Esophagus muscularis mucosa (tissue), 4 donors: ENCODE measurements around the gene FAM124A. TPM values are rescaled to one million over a fixed set of nuclear protein-coding genes. Genes with fewer than 3 reads are reported as not detected.

Experiments used
- DNase-seq: peaks from one replicate; pipeline ENCODE4 v3.0.0-alpha.2; 2017; ENCODE audit errors: extremely low spot score
- H3K27ac ChIP-seq, 4 donors: fragments of 200-600 bp; sonication (generic); replicated peaks in 1 of 4; 1 replicate in 3 of 4; 2 replicates in 1 of 4; pipeline ENCODE4 v1.5.1; 2016 to 2019; ENCODE audit warnings: mild to moderate bottlenecking in 1 of 4
- H3K27me3 ChIP-seq, 4 donors: fragments of 200-600 bp; sonication (generic); one replicate each; pipeline versions ENCODE4 v1.5.1 to v1.6.0; 2016 to 2019
- H3K36me3 ChIP-seq, 4 donors: fragments of 200-600 bp; sonication (generic); one replicate each; pipeline ENCODE4 v1.5.1; 2016 to 2019
- H3K4me1 ChIP-seq, 4 donors: fragments of 200-600 bp; sonication (generic); one replicate each; pipeline ENCODE4 v1.5.1; 2016 to 2019
- H3K4me3 ChIP-seq, 4 donors: fragments of 200-600 bp; sonication (generic); 1 replicate in 2 of 4; 2 replicates in 2 of 4; pipeline ENCODE4 v1.5.1; 2016 to 2019; ENCODE audit warnings: mild to moderate bottlenecking in 4 of 4, moderate library complexity in 1 of 4
- H3K9me3 ChIP-seq, 4 donors: fragments of 200-600 bp; sonication (generic); 1 replicate in 3 of 4; 2 replicates in 1 of 4; pipeline ENCODE4 v1.5.1; 2016 to 2019
- CTCF ChIP-seq, 3 experiments: fragments of 200-600 bp in 2 of 3; fragments of 450-650 bp in 1 of 3; sonication (generic) in 2 of 3; IDR thresholded peaks; one replicate each; pipeline ENCODE4 v1.5.1; 2017 to 2019; ENCODE audit warnings: antibody characterized with exemption in 3 of 3, mild to moderate bottlenecking in 2 of 3, moderate library complexity in 1 of 3
- EP300 ChIP-seq: sonication (generic); formaldehyde crosslinking; IDR thresholded peaks from one replicate; pipeline ENCODE4 v1.6.1; 2017; ENCODE audit warnings: antibody characterized with exemption
- POLR2A ChIP-seq: fragments of 450-650 bp; IDR thresholded peaks from one replicate; pipeline ENCODE4 v1.6.1; 2017; ENCODE audit warnings: antibody characterized with exemption, moderate library complexity, mild to moderate bottlenecking, low read depth
- POLR2AphosphoS5 ChIP-seq, 2 donors: sonication (generic); formaldehyde crosslinking; IDR thresholded peaks; one replicate each; pipeline ENCODE4 v1.6.1; 2017; ENCODE audit warnings: antibody characterized with exemption in 2 of 2
- WGBS: methylation state at CpG from one replicate; pipeline ENCODE4 v1.1.5; 2018; 5-methylcytosine and 5-hydroxymethylcytosine counted together
- intact Hi-C: fragments of 100-400 bp; cut with DNase I; formaldehyde crosslinking; loops from one replicate; pipeline ENCODE4 v1.15.1; 2023
- total RNA-seq, 4 donors: library from RNA; depleted of rRNA; stranded (reverse); fragments of >200 nt; gene quantifications; one replicate each; pipeline versions ENCODE4 v1.1.0 to v1.2.1, GENCODE V29; 2016

FAM124A gene
- total RNA-seq, 4 donors from 2014 or later = 17.0 to 30.3 (median 21.0) TPM

DNA sequence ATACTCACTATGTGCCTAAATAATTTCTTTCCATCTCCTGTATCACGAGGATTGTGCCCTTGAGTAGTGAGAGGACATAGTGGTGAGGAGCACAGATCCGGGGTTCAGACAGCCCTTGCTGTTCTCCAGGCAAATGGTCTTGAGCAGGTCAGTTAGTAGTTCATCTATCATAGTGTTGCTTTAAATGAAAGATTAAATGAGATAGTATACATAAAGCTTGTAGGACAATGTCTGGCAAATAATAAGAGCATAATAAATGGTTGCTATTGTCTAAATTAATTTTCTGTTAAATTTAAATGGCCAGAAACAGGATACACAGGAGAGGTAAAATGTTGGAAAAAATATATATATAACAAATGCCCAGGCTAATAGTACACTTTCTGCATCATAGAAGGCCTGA, 23.4 kb downstream of the FAM124A start:
- Histone ChIP-seq H3K27ac (peak overlapping the region; percentile 58 to 86 (median 76)), H3K4me1 (peaks cover 30 to 88% (median 86%) of the 10 kb centered on the region in 4 donors), H3K9me3 (no peaks in the 10 kb centered on the region), H3K4me3 (no peak overlapping the region), H3K27me3 (no peaks in the 10 kb centered on the region), H3K36me3 (peaks cover 0 to 4% (median 2%) of the 10 kb centered on the region in 4 donors)
- 70% methylated on average over 2 of the region's 2 CpGs for WGBS
- DNase-seq = no peak
- TF ChIP-seq CTCF (IDR thresholded peaks at IDR 0.05) = no peak
- no peak for TF ChIP-seq POLR2AphosphoS5 (IDR thresholded peaks at IDR 0.05)
- TF ChIP-seq EP300 = no peak
- TF ChIP-seq POLR2A = no peak
- intact Hi-C loops = no loop called here

DNA sequence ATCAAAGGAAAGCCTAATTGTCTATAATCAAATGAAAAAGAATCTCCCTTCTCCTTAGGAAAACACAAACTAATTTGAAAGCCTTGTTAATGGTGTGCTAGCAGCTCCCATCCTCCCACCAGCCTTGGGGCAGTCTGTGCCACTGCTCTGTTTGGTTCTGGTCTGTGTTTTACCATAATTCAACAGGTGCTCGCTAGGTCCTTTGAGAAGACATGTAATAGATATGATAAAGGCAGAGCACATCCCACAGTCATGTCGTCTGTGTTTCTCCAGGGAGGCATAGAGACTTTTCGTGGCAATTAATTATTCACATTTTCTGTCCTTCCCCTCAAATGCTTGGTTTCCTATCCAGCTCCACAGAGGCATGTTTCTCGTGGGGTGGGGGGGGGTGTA, 23.8 kb downstream of the FAM124A start:
- peaks cover 25 to 87% (median 86%) of the 10 kb centered on the region in 4 donors for H3K4me1 ChIP-seq
- peak overlapping the region; percentile 58 to 86 (median 76) for H3K27ac ChIP-seq
- peak overlapping the region in 2 of 4 donors; percentile 11 to 23 for H3K4me3 ChIP-seq
- peaks cover 0 to 4% (median 2%) of the 10 kb centered on the region in 4 donors for H3K36me3 ChIP-seq
- DNase-seq = no peak
- no peaks in the 10 kb centered on the region for H3K27me3 ChIP-seq
- 58% methylated on average over 4 of the region's 4 CpGs for WGBS
- no peaks in the 10 kb centered on the region for H3K9me3 ChIP-seq
- intact Hi-C loops = no loop called here
- TF ChIP-seq CTCF (IDR thresholded peaks at IDR 0.05) (no peak), POLR2A (no peak), POLR2AphosphoS5 (IDR thresholded peaks at IDR 0.05) (no peak), EP300 (no peak)

GRCh38 chr13:51246418-51247277, 24.4 kb downstream of the FAM124A start:
- Histone ChIP-seq H3K9me3 (no peaks in the 10 kb centered on the region), H3K27me3 (no peaks in the 10 kb centered on the region), H3K36me3 (peaks cover 3 to 10% (median 6%) of the 10 kb centered on the region in 4 donors), H3K27ac (peak overlapping the region; percentile 58 to 86 (median 76)), H3K4me1 (peaks cover 19 to 86% (median 81%) of the 10 kb centered on the region in 4 donors), H3K4me3 (peak overlapping the region in 3 of 4 donors; percentile 11 to 23 (median 19))
- DNase-seq = no peak
- intact Hi-C loops = no loop called here
- TF ChIP-seq CTCF (IDR thresholded peaks at IDR 0.05) (no peak), EP300 (peak; percentile 33), POLR2AphosphoS5 (IDR thresholded peaks at IDR 0.05) (peak; percentile 48 to 81), POLR2A (no peak)
- 56% methylated on average over 12 of the region's 17 CpGs for WGBS

DNA sequence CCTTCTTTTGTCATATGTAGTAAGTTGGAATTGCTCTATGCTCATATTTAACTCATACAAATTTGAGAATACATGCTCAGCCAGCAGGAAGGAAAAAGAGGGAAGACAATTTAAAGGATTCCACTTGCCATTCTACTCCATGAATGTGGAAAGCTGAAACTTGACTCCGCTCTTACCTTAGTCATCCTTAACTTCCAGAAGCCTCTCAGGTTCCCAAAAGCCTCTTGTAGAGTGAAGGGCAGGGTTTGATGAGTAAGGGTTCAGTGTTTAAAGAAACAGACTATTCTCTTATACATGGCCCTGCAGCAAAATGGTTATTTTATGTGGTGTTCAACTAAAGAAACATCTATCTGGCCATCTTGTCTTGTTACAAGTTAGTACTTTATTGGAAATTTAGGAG, 27.1 kb downstream of the FAM124A start:
- intact Hi-C loops = no loop called here
- TF ChIP-seq POLR2AphosphoS5 (IDR thresholded peaks at IDR 0.05) (no peak), CTCF (IDR thresholded peaks at IDR 0.05) (no peak), EP300 (no peak), POLR2A (no peak)
- Histone ChIP-seq H3K36me3 (peaks cover 10 to 23% (median 17%) of the 10 kb centered on the region in 4 donors), H3K27me3 (no peaks in the 10 kb centered on the region), H3K4me3 (no peak overlapping the region), H3K9me3 (no peaks in the 10 kb centered on the region), H3K27ac (no peak overlapping the region), H3K4me1 (peaks cover 26 to 77% (median 75%) of the 10 kb centered on the region in 4 donors)
- WGBS = 100% methylated on average over 1 of the region's 1 CpG
- no peak for DNase-seq
